Prostate gland (tissue), 2 donors: ENCODE measurements around the gene TMEM131. TPM values are rescaled to one million over a fixed set of nuclear protein-coding genes. Genes with fewer than 3 reads are reported as not detected.
"Not testable (repeated sequence)": the region's sequence is repeated elsewhere in the genome, so short reads cannot be mapped to it uniquely, and the experiment has no call there.

Experiments used
- DNase-seq: peaks from one replicate; pipeline ENCODE4 v3.0.0-alpha.2; 2019; ENCODE audit warnings: low spot score
- H3K27ac ChIP-seq, 2 donors: fragments of 200-600 bp; sonication (generic); 2 replicates each; pipeline ENCODE4 v1.5.1; 2017 to 2019
- H3K27me3 ChIP-seq: fragments of 200-600 bp; sonication (generic); replicated peaks from 2 replicates; pipeline ENCODE4 v1.5.1; 2019; ENCODE audit not compliant: insufficient read depth
- H3K36me3 ChIP-seq, 2 donors: fragments of 200-600 bp; sonication (generic); 1 replicate in 1 of 2; 2 replicates in 1 of 2; pipeline versions ENCODE4 v1.5.1 to v1.8.1; 2017 to 2019
- H3K4me1 ChIP-seq: fragments of 200-600 bp; sonication (generic); replicated peaks from 2 replicates; pipeline ENCODE4 v1.5.1; 2019
- H3K4me3 ChIP-seq, 2 donors: fragments of 200-600 bp; sonication (generic); 2 replicates each; pipeline ENCODE4 v1.5.1; 2017 to 2019
- H3K9me3 ChIP-seq: fragments of 200-600 bp; sonication (generic); 2 replicates; pipeline ENCODE4 v1.5.1; 2017
- CTCF ChIP-seq, 4 experiments: fragments of 200-600 bp in 2 of 4; fragments of 450-650 bp in 2 of 4; sonication (generic) in 2 of 4; IDR thresholded peaks; 1 replicate in 3 of 4; 2 replicates in 1 of 4; pipeline ENCODE4 v1.5.1; 2016 to 2019; ENCODE audit warnings: antibody characterized with exemption in 4 of 4, mild to moderate bottlenecking in 2 of 4, moderate library complexity in 2 of 4
- POLR2A ChIP-seq: fragments of 450-650 bp; IDR thresholded peaks from one replicate; pipeline ENCODE4 v1.6.1; 2016; ENCODE audit warnings: antibody characterized with exemption, mild to moderate bottlenecking
- POLR2AphosphoS5 ChIP-seq: sonication (generic); formaldehyde crosslinking; IDR thresholded peaks from one replicate; pipeline ENCODE4 v1.6.1; 2017; ENCODE audit warnings: antibody characterized with exemption
- WGBS: methylation state at CpG from one replicate; pipeline ENCODE4 v1.1.5; 2018; 5-methylcytosine and 5-hydroxymethylcytosine counted together
- intact Hi-C: fragments of 100-400 bp; cut with DNase I; formaldehyde crosslinking; loops from one replicate; pipeline ENCODE4 v1.14.2; 2022
- total RNA-seq, 2 donors: library from RNA; depleted of rRNA; stranded (reverse); fragments of >200 nt; gene quantifications; one replicate each; pipeline ENCODE4 v1.1.0, GENCODE V29; 2016

TMEM131 gene
- total RNA-seq, 2 donors from 2014 or later, result 40.6 to 42.0 TPM

- Histone ChIP-seq H3K4me3 (no peak overlapping the region), H3K27ac (no peak overlapping the region), H3K27me3 (no peaks in the 10 kb centered on the region), H3K4me1 (no peaks in the 10 kb centered on the region), H3K36me3 (no peaks in the 10 kb centered on the region), H3K9me3 (no peaks in the 10 kb centered on the region)
- TF ChIP-seq POLR2AphosphoS5, result no peak
- no peak for TF ChIP-seq CTCF (IDR thresholded peaks at IDR 0.05)
- TF ChIP-seq POLR2A, result no peak
- intact Hi-C loops, result no loop called here
- DNase-seq, result no peak
- 89% methylated on average over 2 of the region's 2 CpGs for WGBS
Observed at GRCh38 chr2:98026927-98027522, 31.3 kb upstream of the TMEM131 start.

GRCh38 chr2:98026292-98026691 lies 30.5 kb upstream of the TMEM131 start:
- no peak for DNase-seq
- 56% methylated on average over 5 of the region's 5 CpGs for WGBS
- Histone ChIP-seq H3K27ac (no peak overlapping the region), H3K4me3 (no peak overlapping the region), H3K36me3 (no peaks in the 10 kb centered on the region), H3K9me3 (no peaks in the 10 kb centered on the region), H3K27me3 (no peaks in the 10 kb centered on the region), H3K4me1 (no peaks in the 10 kb centered on the region)
- intact Hi-C loops, result no loop called here
- TF ChIP-seq POLR2AphosphoS5, result no peak
- no peak for TF ChIP-seq CTCF (IDR thresholded peaks at IDR 0.05)
- TF ChIP-seq POLR2A, result no peak

- Histone ChIP-seq H3K27ac (no peak overlapping the region), H3K9me3 (no peaks in the 10 kb centered on the region), H3K4me3 (no peak overlapping the region), H3K27me3 (no peaks in the 10 kb centered on the region), H3K36me3 (no peaks in the 10 kb centered on the region), H3K4me1 (no peaks in the 10 kb centered on the region)
- DNase-seq, result no peak
- intact Hi-C loops, result no loop called here
- no peak for TF ChIP-seq POLR2A
- TF ChIP-seq POLR2AphosphoS5, result no peak
- no peak for TF ChIP-seq CTCF (IDR thresholded peaks at IDR 0.05)
Observed at GRCh38 chr2:98025481-98026037, 29.8 kb upstream of the TMEM131 start.

GRCh38 chr2:98022067-98022466 lies 26.3 kb upstream of the TMEM131 start:
- H3K4me1 ChIP-seq, H3K9me3 ChIP-seq, H3K27me3 ChIP-seq, H3K27ac ChIP-seq, DNase-seq, H3K36me3 ChIP-seq, intact Hi-C loops, H3K4me3 ChIP-seq: not testable (repeated sequence)
- WGBS, result 94% methylated on average over 3 of the region's 3 CpGs

GRCh38 chr2:98020992-98021713 lies 25.4 kb upstream of the TMEM131 start:
- TF ChIP-seq CTCF (IDR thresholded peaks at IDR 0.05), result no peak
- TF ChIP-seq POLR2A, result no peak
- TF ChIP-seq POLR2AphosphoS5, result no peak
- DNase-seq, result no peak
- H3K4me3 ChIP-seq, result no peak overlapping the region
- intact Hi-C loops, result no loop called here
- no peaks in the 10 kb centered on the region for H3K9me3 ChIP-seq
- no peak overlapping the region for H3K27ac ChIP-seq
- no peaks in the 10 kb centered on the region for H3K4me1 ChIP-seq
- 81% methylated on average over 10 of the region's 11 CpGs for WGBS
- no peaks in the 10 kb centered on the region for H3K27me3 ChIP-seq
- H3K36me3 ChIP-seq, result no peaks in the 10 kb centered on the region
